ENCODE measurements around the gene KRTAP1-5. TPM values are rescaled to one million over a fixed set of nuclear protein-coding genes. Genes with fewer than 3 reads are reported as not detected.

The KRTAP1-5 gene
- total and polyA plus RNA-seq, 10 of the 15 experiments (the other 5 are each of a cell fraction or from before 2014, with no cell fraction given): not detected

- intact Hi-C loops (cut with micrococcal nuclease; ENCODE audit: unreplicated experiment) (no loop called here), in situ Hi-C loops (cut with MboI) (no loop called here)
- ChIA-PET POLR2A (no interaction called here), CTCF (no interaction called here), RAD21 (ENCODE audit: unreplicated experiment) (no interaction called here), SMC1A (ENCODE audit: uncharacterized antibody, unreplicated experiment) (no interaction called here)
- no peak for ATAC-seq
- no peaks in the 10 kb centered on the region for H3K36me3 ChIP-seq (ENCODE audit: control insufficient read depth in 2 of 2, insufficient read depth in 2 of 2, low read length in 1 of 2)
- peaks cover 0 to 5% of the 10 kb centered on the region in 2 experiments; a peak in 2 of 4 replicates for H3K27me3 ChIP-seq (replicated peaks in 1 of 2; ENCODE audit: control insufficient read depth in 2 of 2, insufficient read depth in 2 of 2, low read length in 1 of 2)
- no peak for FAIRE-seq
- no peak overlapping the region for H3K9ac ChIP-seq (ENCODE audit: control insufficient read depth, insufficient read depth, low read length)
- no peak overlapping the region for H3K4me2 ChIP-seq (ENCODE audit: control insufficient read depth, insufficient read depth)
- no peak for DNase-seq (ENCODE audit: low read depth, low spot score)
- no peaks in the 10 kb centered on the region for H3K79me2 ChIP-seq (ENCODE audit: control insufficient read depth, insufficient read depth, low read length)
- H3K4me1 ChIP-seq (ENCODE audit: control insufficient read depth, insufficient read depth, low read length): no peaks in the 10 kb centered on the region
- H4K20me1 ChIP-seq (ENCODE audit: control insufficient read depth, insufficient read depth): no peaks in the 10 kb centered on the region
- no peak overlapping the region for H3K4me3 ChIP-seq
- WGBS (ENCODE audit: insufficient coverage, insufficient replicate concordance, low lambda C conversion rate, missing lambda C conversion rate): 96% methylated on average over 3 of the region's 3 CpGs
- H2AFZ ChIP-seq (ENCODE audit: control insufficient read depth, low read depth, low read length): no peak overlapping the region
- BruUV-seq (replicated peaks): no TSS peak
- TF ChIP-seq E2F8 (IDR thresholded peaks at IDR 0.05; ENCODE audit: low read depth, partially characterized antibody) (no peak), ZNF24 (IDR thresholded peaks at IDR 0.05) (no peak)
- no peaks in the 10 kb centered on the region for H3K9me3 ChIP-seq (replicated peaks; ENCODE audit: control insufficient read depth, insufficient read depth, low read length)
- no peak overlapping the region for H3K27ac ChIP-seq (ENCODE audit: control insufficient read depth, insufficient read depth)
Observed at GRCh38 chr17:40980117-40980516, 46.9 kb downstream of the KRTAP1-5 start.

GRCh38 chr17:40978575-40979151, 48.3 kb downstream of the KRTAP1-5 start:
- Histone ChIP-seq H3K27me3 (replicated peaks in 1 of 2; ENCODE audit: control insufficient read depth in 2 of 2, insufficient read depth in 2 of 2, low read length in 1 of 2) (peaks cover 0 to 3% of the 10 kb centered on the region in 2 experiments; a peak in 1 of 4 replicates), H3K4me2 (ENCODE audit: control insufficient read depth, insufficient read depth) (no peak overlapping the region), H3K79me2 (ENCODE audit: control insufficient read depth, insufficient read depth, low read length) (no peaks in the 10 kb centered on the region), H3K9me3 (replicated peaks; ENCODE audit: control insufficient read depth, insufficient read depth, low read length) (no peaks in the 10 kb centered on the region), H3K4me1 (ENCODE audit: control insufficient read depth, insufficient read depth, low read length) (no peaks in the 10 kb centered on the region), H3K27ac (ENCODE audit: control insufficient read depth, insufficient read depth) (no peak overlapping the region), H2AFZ (ENCODE audit: control insufficient read depth, low read depth, low read length) (no peak overlapping the region), H4K20me1 (ENCODE audit: control insufficient read depth, insufficient read depth) (no peaks in the 10 kb centered on the region), H3K9ac (ENCODE audit: control insufficient read depth, insufficient read depth, low read length) (no peak overlapping the region), H3K4me3 (no peak overlapping the region), H3K36me3 (ENCODE audit: control insufficient read depth in 2 of 2, insufficient read depth in 2 of 2, low read length in 1 of 2) (no peaks in the 10 kb centered on the region)
- ChIA-PET SMC1A (ENCODE audit: uncharacterized antibody, unreplicated experiment) (no interaction called here), POLR2A (no interaction called here), RAD21 (ENCODE audit: unreplicated experiment) (no interaction called here), CTCF (no interaction called here)
- intact Hi-C loops (cut with micrococcal nuclease; ENCODE audit: unreplicated experiment): no loop called here
- WGBS (ENCODE audit: insufficient coverage, insufficient replicate concordance, low lambda C conversion rate, missing lambda C conversion rate): 35% methylated on average over 13 of the region's 13 CpGs
- no TSS peak for BruUV-seq (replicated peaks)
- FAIRE-seq (no peak), ATAC-seq (no peak), DNase-seq (ENCODE audit: low read depth, low spot score) (no peak)
- in situ Hi-C loops (cut with MboI): no loop called here
- TF ChIP-seq KLF5 (IDR thresholded peaks at IDR 0.05; ENCODE audit: partially characterized antibody): no peak
- no peak for TF ChIP-seq SPI1 (IDR thresholded peaks at IDR 0.05; ENCODE audit: borderline replicate concordance, insufficient read depth, low read depth, low read length)
- TF ChIP-seq PKNOX1 (IDR thresholded peaks at IDR 0.05): no peak
- TF ChIP-seq FOXM1 (IDR thresholded peaks at IDR 0.05; ENCODE audit: low read depth, low read length): no peak
- no peak for TF ChIP-seq NR2F1 (conservative IDR thresholded peaks at IDR 0.05)
- no peak for TF ChIP-seq RELB (IDR thresholded peaks at IDR 0.05; ENCODE audit: low read depth)
- TF ChIP-seq SMAD5 (IDR thresholded peaks at IDR 0.05; ENCODE audit: low read depth): no peak
- no peak for TF ChIP-seq IKZF1 (conservative IDR thresholded peaks at IDR 0.05)
- TF ChIP-seq SRF (IDR thresholded peaks at IDR 0.05; ENCODE audit: low read depth in 2 of 2, low read length in 2 of 2): no peak
- no peak for TF ChIP-seq BACH1 (IDR thresholded peaks at IDR 0.05; ENCODE audit: borderline replicate concordance)
- no peak for TF ChIP-seq NFYB (IDR thresholded peaks at IDR 0.05; ENCODE audit: insufficient read depth, low read depth, low read length)

Data from GM12878 (cell line).